ENCODE results near the gene E2F6.

DNA sequence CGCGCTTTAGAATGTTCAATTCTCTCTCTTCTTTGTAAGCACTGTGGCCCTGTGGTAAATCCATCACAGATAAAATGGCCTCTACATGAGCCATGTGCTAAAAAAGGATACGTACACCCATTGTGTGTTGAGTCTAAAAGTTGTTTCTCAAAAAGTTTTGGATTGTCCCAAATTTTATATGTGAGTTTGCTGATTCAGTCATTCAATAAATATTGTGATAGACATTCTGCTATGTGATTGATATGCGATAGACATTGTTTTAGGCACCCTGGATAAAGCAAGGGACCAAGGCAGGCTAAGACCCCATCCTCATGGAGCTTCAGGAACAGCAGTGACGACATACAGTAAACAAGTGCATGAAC lies 53.5 kb downstream of the E2F6 start:
- TF ChIP-seq ZNF329 (CRISPR knock-in tag; IDR thresholded peaks at IDR 0.05; ENCODE audit: low read depth), result no peak
- TF ChIP-seq ZNF501 (CRISPR knock-in tag; IDR thresholded peaks at IDR 0.05), result no peak
- TF ChIP-seq NFE2L2 (IDR thresholded peaks at IDR 0.05; ENCODE audit: low read length), result no peak
- no peak for TF ChIP-seq FOXK2 (IDR thresholded peaks at IDR 0.05)
- no peak for TF ChIP-seq TAF1 (CRISPR knock-in tag; IDR thresholded peaks at IDR 0.05)
- no peak for TF ChIP-seq CBFB (CRISPR knock-in tag; IDR thresholded peaks at IDR 0.05)
- TF ChIP-seq ESRRA (CRISPR knock-in tag; IDR thresholded peaks at IDR 0.05; ENCODE audit: low read depth), result no peak
- TF ChIP-seq TCF12 (IDR thresholded peaks at IDR 0.05), result no peak
- no peak for TF ChIP-seq TCF12 (CRISPR knock-in tag; IDR thresholded peaks at IDR 0.05)
- no peak for TF ChIP-seq CTCF (CRISPR knock-in tag; IDR thresholded peaks at IDR 0.05)
- no peak for TF ChIP-seq FOXP4 (CRISPR knock-in tag; IDR thresholded peaks at IDR 0.05)
- no peak for TF ChIP-seq GABPA (IDR thresholded peaks at IDR 0.05; ENCODE audit: low read depth, low read length)
- no peak for TF ChIP-seq GABPA (CRISPR knock-in tag; IDR thresholded peaks at IDR 0.05; ENCODE audit: low read depth)
- no peak for TF ChIP-seq PCBP1 (IDR thresholded peaks at IDR 0.05; ENCODE audit: borderline replicate concordance, low read depth, low read length)

Measured in HepG2 (cell line).